Measurements from ENCODE around the gene PTPRR. TPM values are rescaled to one million over a fixed set of nuclear protein-coding genes. Genes with fewer than 3 reads are reported as not detected.

Gene PTPRR
- total and polyA plus RNA-seq, 4 donors: 0.02 to 0.08 TPM; not detected in 2

- Histone ChIP-seq H3K9ac (ENCODE audit: low read depth in 1 of 2, low read length in 2 of 2) (no peak overlapping the region), H3K36me3 (ENCODE audit: control insufficient read depth in 4 of 4, insufficient read depth in 3 of 4, low read depth in 1 of 4, low read length in 3 of 4) (no peaks in the 10 kb centered on the region), H3K9me3 (ENCODE audit: control insufficient read depth in 4 of 4, low read length in 3 of 4) (no peaks in the 10 kb centered on the region), H3K4me3 (ENCODE audit: low read depth in 1 of 3, low read length in 3 of 3) (no peak overlapping the region), H3K27me3 (ENCODE audit: control insufficient read depth in 4 of 4, insufficient read depth in 4 of 4, low read length in 3 of 4) (peaks cover 0 to 4% (median 0%) of the 10 kb centered on the region in 4 donors), H3K27ac (ENCODE audit: low read depth in 1 of 2, low read length in 2 of 2) (no peak overlapping the region), H3K4me1 (ENCODE audit: control insufficient read depth in 4 of 4, insufficient read depth in 4 of 4, low read length in 3 of 4) (peaks cover 0 to 2% (median 0%) of the 10 kb centered on the region in 4 donors)
- TF ChIP-seq GABPA (IDR thresholded peaks at IDR 0.05 in 1 of 2, conservative IDR thresholded peaks at IDR 0.05 in 1 of 2) (no peak), HNF4A (conservative IDR thresholded peaks at IDR 0.05) (no peak), FOXA2 (IDR thresholded peaks at IDR 0.05) (no peak), CTCF (IDR thresholded peaks at IDR 0.05; ENCODE audit: low read depth, low read length, missing input control) (no peak), JUND (IDR thresholded peaks at IDR 0.05) (no peak), NR2F2 (IDR thresholded peaks at IDR 0.05) (no peak), YY1 (IDR thresholded peaks at IDR 0.05) (no peak), SP1 (IDR thresholded peaks at IDR 0.05) (no peak)
- TF ChIP-seq, protein P1, sequence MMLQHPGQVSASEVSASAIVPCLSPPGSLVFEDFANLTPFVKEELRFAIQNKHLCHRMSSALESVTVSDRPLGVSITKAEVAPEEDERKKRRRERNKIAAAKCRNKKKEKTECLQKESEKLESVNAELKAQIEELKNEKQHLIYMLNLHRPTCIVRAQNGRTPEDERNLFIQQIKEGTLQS (IDR thresholded peaks at IDR 0.05): no peak
- TF ChIP-seq, protein P2, sequence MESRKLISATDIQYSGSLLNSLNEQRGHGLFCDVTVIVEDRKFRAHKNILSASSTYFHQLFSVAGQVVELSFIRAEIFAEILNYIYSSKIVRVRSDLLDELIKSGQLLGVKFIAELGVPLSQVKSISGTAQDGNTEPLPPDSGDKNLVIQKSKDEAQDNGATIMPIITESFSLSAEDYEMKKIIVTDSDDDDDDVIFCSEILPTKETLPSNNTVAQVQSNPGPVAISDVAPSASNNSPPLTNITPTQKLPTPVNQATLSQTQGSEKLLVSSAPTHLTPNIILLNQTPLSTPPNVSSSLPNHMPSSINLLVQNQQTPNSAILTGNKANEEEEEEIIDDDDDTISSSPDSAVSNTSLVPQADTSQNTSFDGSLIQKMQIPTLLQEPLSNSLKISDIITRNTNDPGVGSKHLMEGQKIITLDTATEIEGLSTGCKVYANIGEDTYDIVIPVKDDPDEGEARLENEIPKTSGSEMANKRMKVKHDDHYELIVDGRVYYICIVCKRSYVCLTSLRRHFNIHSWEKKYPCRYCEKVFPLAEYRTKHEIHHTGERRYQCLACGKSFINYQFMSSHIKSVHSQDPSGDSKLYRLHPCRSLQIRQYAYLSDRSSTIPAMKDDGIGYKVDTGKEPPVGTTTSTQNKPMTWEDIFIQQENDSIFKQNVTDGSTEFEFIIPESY (IDR thresholded peaks at IDR 0.05): no peak
- WGBS: 28% methylated on average over 9 of the region's 9 CpGs
- DNase-seq (ENCODE audit: low spot score): no peak
Observed at GRCh38 chr12:70920891-70921290, 353 bp upstream of the PTPRR start.

GRCh38 chr12:70919597-70920035 lies 922 bp downstream of the PTPRR start:
- peaks cover 0 to 4% (median 0%) of the 10 kb centered on the region in 4 donors for H3K27me3 ChIP-seq (ENCODE audit: control insufficient read depth in 4 of 4, insufficient read depth in 4 of 4, low read length in 3 of 4)
- no peaks in the 10 kb centered on the region for H3K9me3 ChIP-seq (ENCODE audit: control insufficient read depth in 4 of 4, low read length in 3 of 4)
- H3K4me1 ChIP-seq (ENCODE audit: control insufficient read depth in 4 of 4, insufficient read depth in 4 of 4, low read length in 3 of 4): peaks cover 0 to 2% (median 0%) of the 10 kb centered on the region in 4 donors
- H3K9ac ChIP-seq (ENCODE audit: low read depth in 1 of 2, low read length in 2 of 2): no peak overlapping the region
- no peak overlapping the region for H3K4me3 ChIP-seq (ENCODE audit: low read depth in 1 of 3, low read length in 3 of 3)
- WGBS: 18% methylated on average over 10 of the region's 10 CpGs
- H3K27ac ChIP-seq (ENCODE audit: low read depth in 1 of 2, low read length in 2 of 2): no peak overlapping the region
- DNase-seq (ENCODE audit: low spot score): no peak
- TF ChIP-seq JUND (IDR thresholded peaks at IDR 0.05) (no peak), SP1 (IDR thresholded peaks at IDR 0.05) (no peak), TAF1 (conservative IDR thresholded peaks at IDR 0.05) (no peak), HNF4G (IDR thresholded peaks at IDR 0.05) (no peak), REST (IDR thresholded peaks at IDR 0.05) (peak; percentile 84), NR2F2 (IDR thresholded peaks at IDR 0.05) (no peak)
- TF ChIP-seq, protein P1 (IDR thresholded peaks at IDR 0.05): no peak
- H3K36me3 ChIP-seq (ENCODE audit: control insufficient read depth in 4 of 4, insufficient read depth in 3 of 4, low read depth in 1 of 4, low read length in 3 of 4): no peaks in the 10 kb centered on the region

Data from liver (tissue), 9 donors.